NCI-H2196 (cell line): ENCODE results near the gene FUOM.

Experiments
- DNase-seq: peaks from one replicate; lab custom pipeline; 2025; ENCODE audit not compliant: unreplicated experiment; lab: John Stamatoyannopoulos, UW

The FUOM gene

GRCh38 chr10:133315847-133316246 lies 42.0 kb downstream of the FUOM start:
- peak; percentile 1 for DNase-seq

GRCh38 chr10:133314911-133315310 lies 42.9 kb downstream of the FUOM start:
- no peak for DNase-seq

GRCh38 chr10:133313192-133313591 lies 44.6 kb downstream of the FUOM start:
- DNase-seq = no peak

- DNase-seq = no peak
These were observed 45.1 kb downstream of the FUOM start for GRCh38 chr10:133312769-133313145.

GRCh38 chr10:133312016-133312768 lies 45.6 kb downstream of the FUOM start:
- DNase-seq = no peak

GRCh38 chr10:133311570-133311969 lies 46.2 kb downstream of the FUOM start:
- no peak for DNase-seq

- no peak for DNase-seq
These were observed 47.0 kb downstream of the FUOM start for GRCh38 chr10:133310789-133311188.

GRCh38 chr10:133310399-133310755 lies 47.4 kb downstream of the FUOM start:
- no peak for DNase-seq

- peak; percentile 58 for DNase-seq
These were observed 48.0 kb downstream of the FUOM start for GRCh38 chr10:133309720-133310398.

- peak; percentile 68 for DNase-seq
These were observed 48.6 kb downstream of the FUOM start for GRCh38 chr10:133309100-133309719.

GRCh38 chr10:133308421-133309099 lies 49.3 kb downstream of the FUOM start, which contains the start of the genes TUBGCP2 and ZNF511:
Gene TUBGCP2, minus strand, starts transcription at chr10:133308872. Its CDS starts 5,931 bp downstream, at chr10:133302941.
Gene ZNF511, plus strand, starts transcription at chr10:133308914. Its CDS starts 30 bp downstream, at chr10:133308944.
- peak; percentile 66 for DNase-seq

GRCh38 chr10:133307776-133308420 lies 49.9 kb downstream of the FUOM start:
- DNase-seq = peak; percentile 63

GRCh38 chr10:133306941-133307379 lies 50.9 kb downstream of the FUOM start:
- DNase-seq = no peak

GRCh38 chr10:133306097-133306476 lies 51.7 kb downstream of the FUOM start:
- DNase-seq = no peak
